ENCODE results near the gene TUBE1. TPM values are rescaled to one million over a fixed set of nuclear protein-coding genes. Genes with fewer than 3 reads are reported as not detected.

TUBE1 gene
- total and polyA plus RNA-seq, 2 of the 4 experiments (the other 2 are of a cell fraction) = 7.9 to 8.6 TPM

GRCh38 chr6:112038268-112038667 lies 49.0 kb downstream of the TUBE1 start:
- no peak overlapping the region for H3K27ac ChIP-seq (ENCODE audit: insufficient read depth, low read length)
- BruUV-seq (replicated peaks) = no TSS peak
- peak overlapping the region; percentile 84 for H2BK120ac ChIP-seq (ENCODE audit: low read depth, low read length)
- no peak for ATAC-seq (ENCODE audit: low read depth)
- H3K56ac ChIP-seq (ENCODE audit: extremely low read depth, insufficient read depth, low read length) = no peak overlapping the region
- H3K14ac ChIP-seq (replicated peaks; ENCODE audit: low read depth, low read length) = peak overlapping the region; percentile 88
- intact Hi-C loops (cut with micrococcal nuclease) (no loop called here), dilution Hi-C loops (cut with HindIII; ENCODE audit: low sequenced_read_pairs, unreplicated experiment) (no loop called here), in situ Hi-C loops (cut with MboI; ENCODE audit: low sequenced_read_pairs) (loop anchor here (25.0 kb wide), 2 partner anchors 676 to 1001 kb away; no protein-coding TSS in a partner anchor)
- H2BK20ac ChIP-seq (ENCODE audit: low read depth, low read length) = peak overlapping the region; percentile 43
- peak overlapping the region; percentile 58 for H3K4ac ChIP-seq (ENCODE audit: low read depth, low read length)
- peak overlapping the region; percentile 47 for H2BK5ac ChIP-seq (ENCODE audit: low read depth, low read length, poor library complexity, severe bottlenecking)
- H2BK15ac ChIP-seq (ENCODE audit: low read depth, low read length) = peak overlapping the region; percentile 58; the same call in 1 of the 3 replicates
- H3K36me3 ChIP-seq (ENCODE audit: control insufficient read depth, insufficient read depth, low read length) = no peaks in the 10 kb centered on the region
- peaks cover 17% of the 10 kb centered on the region; the same call in 1 of the 2 replicates for H3K9me1 ChIP-seq (ENCODE audit: insufficient read depth, low read length)
- 0 out of 2 replicates have a peak overlapping the region, but pooled peaks have one; percentile 26 for H3K9ac ChIP-seq (ENCODE audit: low read depth, low read length)
- peak overlapping the region; percentile 18; the same call in 1 of the 2 replicates for H4K5ac ChIP-seq (ENCODE audit: low read depth, low read length)
- no peaks in the 10 kb centered on the region for H3K9me3 ChIP-seq (ENCODE audit: control insufficient read depth, insufficient read depth, low read length)
- no peaks in the 10 kb centered on the region for H3K79me1 ChIP-seq (ENCODE audit: low read depth in 1 of 2, low read length in 2 of 2)
- H3K4me1 ChIP-seq (ENCODE audit: control insufficient read depth, insufficient read depth, low read length) = peaks cover 6% of the 10 kb centered on the region
- no peak for TF ChIP-seq FOS (IDR thresholded peaks at IDR 0.05; ENCODE audit: low read depth, low read length)
- no peak for TF ChIP-seq RCOR1 (IDR thresholded peaks at IDR 0.05; ENCODE audit: insufficient replicate concordance, low read length)
- no peak for TF ChIP-seq RAD21 (IDR thresholded peaks at IDR 0.05; ENCODE audit: low read length)
- no peak for TF ChIP-seq RFX5 (IDR thresholded peaks at IDR 0.05; ENCODE audit: low read depth, low read length)
- TF ChIP-seq NFE2L2 (IDR thresholded peaks at IDR 0.05; ENCODE audit: low read depth, low read length) = no peak
- no peak for TF ChIP-seq MAZ (IDR thresholded peaks at IDR 0.05; ENCODE audit: borderline replicate concordance, low read depth, low read length)
- TF ChIP-seq CTCF (conservative IDR thresholded peaks at IDR 0.05; ENCODE audit: low read depth, low read length) = no peak
- TF ChIP-seq BHLHE40 (IDR thresholded peaks at IDR 0.05; ENCODE audit: low read depth, low read length) = no peak
- no peak for TF ChIP-seq SMC3 (IDR thresholded peaks at IDR 0.05; ENCODE audit: low read depth, low read length)
- no peak for TF ChIP-seq MAFK (IDR thresholded peaks at IDR 0.05; ENCODE audit: low read depth, low read length)
- no peak for TF ChIP-seq ELK1 (IDR thresholded peaks at IDR 0.05; ENCODE audit: borderline replicate concordance, low read depth, low read length)
- no peak for TF ChIP-seq USF2 (IDR thresholded peaks at IDR 0.05; ENCODE audit: low read depth, low read length)
- TF ChIP-seq POLR2A (IDR thresholded peaks at IDR 0.05; ENCODE audit: low read depth, low read length) = no peak
- no peak for TF ChIP-seq CHD1 (IDR thresholded peaks at IDR 0.05; ENCODE audit: low read depth, low read length)
- no peak for TF ChIP-seq CEBPB (IDR thresholded peaks at IDR 0.05; ENCODE audit: low read depth, low read length)
- H3K27me3 ChIP-seq (ENCODE audit: control insufficient read depth, insufficient read depth, low read length) = 0 out of 2 replicates have a peak, but pooled peaks cover 2% of the 10 kb centered on the region
- ChIA-PET CTCF (interaction anchor here (1.2 kb wide), 1 partner anchor 328 kb away, joined by 4 read pairs; no protein-coding TSS in a partner anchor), POLR2A (ENCODE audit: unreplicated experiment) (no interaction called here)
- peak overlapping the region; percentile 79 for H2AK5ac ChIP-seq (ENCODE audit: low read depth, low read length)
- H3K4me2 ChIP-seq (ENCODE audit: low read depth, low read length) = peak overlapping the region; percentile 4; the same call in 1 of the 2 replicates
- H4K91ac ChIP-seq (ENCODE audit: insufficient read depth, low read depth, low read length) = peak overlapping the region; percentile 33; the same call in 1 of the 2 replicates
- peak overlapping the region; percentile 25 for H2AK9ac ChIP-seq (replicated peaks; ENCODE audit: low read depth, low read length, poor library complexity)
- H4K8ac ChIP-seq (ENCODE audit: low read depth in 2 of 2, low read length in 2 of 2) = peak overlapping the region in 1 of 2 experiments; percentile 68; a peak in 2 of 4 replicates
- H4K20me1 ChIP-seq (ENCODE audit: insufficient read depth, low read length) = no peaks in the 10 kb centered on the region
- peak overlapping the region; percentile 11; the same call in 1 of the 2 replicates for H3K18ac ChIP-seq (ENCODE audit: low read depth, low read length)
- DNase-seq = no peak
- no peak overlapping the region for H3K4me3 ChIP-seq (ENCODE audit: insufficient read depth, low read depth, low read length)
- H2AFZ ChIP-seq (replicated peaks; ENCODE audit: low read length, poor library complexity) = peak overlapping the region; percentile 78
- 83% methylated on average over 1 of the region's 5 CpGs; no CpG with 5 or more reads in 1 of the 2 experiments for WGBS, 2 experiments (ENCODE audit: extremely low coverage in 2 of 2, insufficient read length in 1 of 2)
- H3K23ac ChIP-seq (ENCODE audit: low read depth, low read length) = peak overlapping the region; percentile 85; the same call in 1 of the 2 replicates

Data from IMR-90 (cell line).